ENCODE results near the gene PCSK5.

The PCSK5 gene

GRCh38 chr9:76143834-76144233 lies 253.4 kb downstream of the PCSK5 start:
- DNase-seq (ENCODE audit: low read depth), result no peak
- TF ChIP-seq CTCF (IDR thresholded peaks at IDR 0.05; ENCODE audit: low read depth, low read length, missing control alignments), result no peak
- no peak overlapping the region for H3K4me3 ChIP-seq (ENCODE audit: low read depth, low read length)

GRCh38 chr9:76150013-76150412 lies 259.5 kb downstream of the PCSK5 start:
- no peak for DNase-seq (ENCODE audit: low read depth)
- no peak for TF ChIP-seq CTCF (IDR thresholded peaks at IDR 0.05; ENCODE audit: low read depth, low read length, missing control alignments)
- H3K4me3 ChIP-seq (ENCODE audit: low read depth, low read length), result no peak overlapping the region

GRCh38 chr9:76151267-76151666 lies 260.8 kb downstream of the PCSK5 start:
- TF ChIP-seq CTCF (IDR thresholded peaks at IDR 0.05; ENCODE audit: low read depth, low read length, missing control alignments), result no peak
- DNase-seq (ENCODE audit: low read depth), result no peak
- H3K4me3 ChIP-seq (ENCODE audit: low read depth, low read length), result no peak overlapping the region

- DNase-seq (ENCODE audit: low read depth), result no peak
- TF ChIP-seq CTCF (IDR thresholded peaks at IDR 0.05; ENCODE audit: low read depth, low read length, missing control alignments), result no peak
- H3K4me3 ChIP-seq (ENCODE audit: low read depth, low read length), result no peak overlapping the region
Measured at GRCh38 chr9:76153339-76153738, 262.9 kb downstream of the PCSK5 start.

- no peak for DNase-seq (ENCODE audit: low read depth)
- no peak for TF ChIP-seq CTCF (IDR thresholded peaks at IDR 0.05; ENCODE audit: low read depth, low read length, missing control alignments)
- no peak overlapping the region for H3K4me3 ChIP-seq (ENCODE audit: low read depth, low read length)
Measured at GRCh38 chr9:76153902-76154629, 263.6 kb downstream of the PCSK5 start.

GRCh38 chr9:76155361-76155760 lies 264.9 kb downstream of the PCSK5 start:
- TF ChIP-seq CTCF (IDR thresholded peaks at IDR 0.05; ENCODE audit: low read depth, low read length, missing control alignments), result no peak
- H3K4me3 ChIP-seq (ENCODE audit: low read depth, low read length), result no peak overlapping the region
- no peak for DNase-seq (ENCODE audit: low read depth)

GRCh38 chr9:76158713-76159112 lies 268.2 kb downstream of the PCSK5 start:
- no peak for TF ChIP-seq CTCF (IDR thresholded peaks at IDR 0.05; ENCODE audit: low read depth, low read length, missing control alignments)
- no peak overlapping the region for H3K4me3 ChIP-seq (ENCODE audit: low read depth, low read length)
- no peak for DNase-seq (ENCODE audit: low read depth)
